Measurements from ENCODE around the gene FGF1.

Gene FGF1

GRCh38 chr5:142685418-142686209 is at the start of gene FGF1:
TSS of gene FGF1 (minus strand) at chr5:142686090. CDS start at chr5:142614127, 71,963 bp downstream.
- DNase-seq (ENCODE audit: low read depth) = no peak

- no peak for DNase-seq (ENCODE audit: low read depth)
Observed at GRCh38 chr5:142727735-142728047, 41.8 kb upstream of the FGF1 start.

GRCh38 chr5:142726188-142726731 is 40.4 kb upstream of the FGF1 start:
- no peak for DNase-seq (ENCODE audit: low read depth)

GRCh38 chr5:142725231-142726187 is 39.6 kb upstream of the FGF1 start:
- no peak for DNase-seq (ENCODE audit: low read depth)

GRCh38 chr5:142724821-142725220 is 38.9 kb upstream of the FGF1 start:
- no peak for DNase-seq (ENCODE audit: low read depth)

- DNase-seq (ENCODE audit: low read depth) = no peak
Observed at GRCh38 chr5:142722896-142723295, 37.0 kb upstream of the FGF1 start.

GRCh38 chr5:142722146-142722545 is 36.3 kb upstream of the FGF1 start:
- DNase-seq (ENCODE audit: low read depth) = no peak

GRCh38 chr5:142720641-142721271 is 34.9 kb upstream of the FGF1 start:
- DNase-seq (ENCODE audit: low read depth) = no peak

GRCh38 chr5:142719836-142720370 is 34.0 kb upstream of the FGF1 start:
- DNase-seq (ENCODE audit: low read depth) = no peak

- DNase-seq (ENCODE audit: low read depth) = no peak
Observed at GRCh38 chr5:142717582-142718215, 31.8 kb upstream of the FGF1 start.

- DNase-seq (ENCODE audit: low read depth) = no peak
Observed at GRCh38 chr5:142716963-142717362, 31.1 kb upstream of the FGF1 start.

GRCh38 chr5:142715291-142715690 is 29.4 kb upstream of the FGF1 start:
- DNase-seq (ENCODE audit: low read depth) = no peak

- DNase-seq (ENCODE audit: low read depth) = peak; percentile 75
Observed at GRCh38 chr5:142713121-142713706, 27.3 kb upstream of the FGF1 start.

GRCh38 chr5:142703153-142703552 is 17.3 kb upstream of the FGF1 start:
- DNase-seq (ENCODE audit: low read depth) = no peak

GRCh38 chr5:142701673-142702311 is 15.9 kb upstream of the FGF1 start:
- no peak for DNase-seq (ENCODE audit: low read depth)

GRCh38 chr5:142700566-142700965 is 14.7 kb upstream of the FGF1 start:
- no peak for DNase-seq (ENCODE audit: low read depth)

- peak; percentile 60 for DNase-seq (ENCODE audit: low read depth)
Observed at GRCh38 chr5:142699184-142699720, 13.4 kb upstream of the FGF1 start.

GRCh38 chr5:142698447-142699183 is 12.7 kb upstream of the FGF1 start:
- no peak for DNase-seq (ENCODE audit: low read depth)

- DNase-seq (ENCODE audit: low read depth) = no peak
Observed at GRCh38 chr5:142697356-142698255, 11.7 kb upstream of the FGF1 start.
